HepG2 (cell line): ENCODE measurements around the gene DDX46. TPM values are rescaled to one million over a fixed set of nuclear protein-coding genes. Genes with fewer than 3 reads are reported as not detected.

Source experiments
- ATRX ChIP-seq: sonication (generic); formaldehyde crosslinking; IDR thresholded peaks from 2 replicates; pipeline ENCODE4 v1.4.0; 2020; ENCODE audit warnings: missing genetic modification reagents, borderline replicate concordance
- EED ChIP-seq: sonication (generic); formaldehyde crosslinking; IDR thresholded peaks from 2 replicates; pipeline ENCODE4 v1.5.0; 2020; ENCODE audit warnings: mild to moderate bottlenecking, missing genetic modification reagents
- HDAC2 ChIP-seq: sonication (generic); formaldehyde crosslinking; IDR thresholded peaks from 2 replicates; pipeline ENCODE4 v1.4.0; 2020; ENCODE audit warnings: missing genetic modification reagents
- MIXL1 ChIP-seq: IDR thresholded peaks from 2 replicates; pipeline ENCODE4 v1.6.1; 2016
- NFE2L1 ChIP-seq: sonication (generic); formaldehyde crosslinking; IDR thresholded peaks from 2 replicates; pipeline ENCODE4 v1.4.0; 2020; ENCODE audit warnings: missing genetic modification reagents, mild to moderate bottlenecking, borderline replicate concordance
- TFDP2 ChIP-seq: sonication (generic); formaldehyde crosslinking; IDR thresholded peaks from 2 replicates; pipeline ENCODE4 v1.4.0; 2020; ENCODE audit warnings: missing genetic modification reagents
- THYN1 ChIP-seq: sonication (generic); formaldehyde crosslinking; IDR thresholded peaks from 2 replicates; pipeline ENCODE4 v1.8.1; 2023; ENCODE audit warnings: low read depth, mild to moderate bottlenecking, moderate library complexity, missing genetic modification reagents, borderline replicate concordance
- TOE1 ChIP-seq: sonication (generic); formaldehyde crosslinking; IDR thresholded peaks from 2 replicates; pipeline ENCODE4 v1.4.0; 2020; ENCODE audit warnings: mild to moderate bottlenecking, missing genetic modification reagents
- TRAFD1 ChIP-seq: sonication (generic); formaldehyde crosslinking; IDR thresholded peaks from 2 replicates; pipeline ENCODE4 v1.5.1; 2020; ENCODE audit warnings: missing genetic modification reagents, mild to moderate bottlenecking, borderline replicate concordance
- TRIM22 ChIP-seq: fragments of 450-650 bp; IDR thresholded peaks from 2 replicates; pipeline ENCODE4 v1.6.1; 2017
- XRCC5 ChIP-seq: fragments of 200-400 bp; formaldehyde crosslinking; optimal IDR thresholded peaks from 2 replicates; pipeline ENCODE3; 2017; ENCODE audit warnings: mild to moderate bottlenecking, low read length
- ZBTB7B ChIP-seq: sonication (generic); formaldehyde crosslinking; IDR thresholded peaks from 2 replicates; pipeline ENCODE4 v1.4.0; 2020; ENCODE audit warnings: missing genetic modification reagents
- ZMYM3 ChIP-seq: sonication (generic); formaldehyde crosslinking; IDR thresholded peaks from 2 replicates; pipeline ENCODE4 v1.5.1; 2020; ENCODE audit warnings: mild to moderate bottlenecking, missing genetic modification reagents
- ZNF142 ChIP-seq: sonication (generic); formaldehyde crosslinking; IDR thresholded peaks from 2 replicates; pipeline ENCODE4 v1.4.0; 2020; ENCODE audit warnings: missing genetic modification reagents
- ZNF207 ChIP-seq: fragments of 450-650 bp; IDR thresholded peaks from 2 replicates; pipeline ENCODE4 v1.6.1; 2016; ENCODE audit warnings: antibody characterized with exemption, borderline replicate concordance
- ZNF326 ChIP-seq: sonication (generic); formaldehyde crosslinking; IDR thresholded peaks from 2 replicates; pipeline ENCODE4 v1.4.0; 2020; ENCODE audit warnings: missing genetic modification reagents, borderline replicate concordance
- ZNF33A ChIP-seq: sonication (generic); formaldehyde crosslinking; IDR thresholded peaks from 2 replicates; pipeline ENCODE4 v1.5.1; 2020; ENCODE audit warnings: missing genetic modification reagents, mild to moderate bottlenecking, moderate library complexity, borderline replicate concordance
- ZNF430 ChIP-seq: sonication (generic); formaldehyde crosslinking; IDR thresholded peaks from 2 replicates; pipeline ENCODE4 v1.9.0; 2021; ENCODE audit warnings: mild to moderate bottlenecking, missing genetic modification reagents
- ZNF576 ChIP-seq: sonication (generic); formaldehyde crosslinking; IDR thresholded peaks from 2 replicates; pipeline ENCODE4 v1.4.0; 2020; ENCODE audit warnings: mild to moderate bottlenecking, missing genetic modification reagents
- polyA plus RNA-seq, 8 experiments: library from polyadenylated mRNA; depleted of rRNA in 3 of 8; stranded (reverse) in 7 of 8; unstranded in 1 of 8; fragments of >200 nt; fragmentation: Illumina TruSeq in 4 of 8; extraction: Trizol in 4 of 8; gene quantifications; 2 replicates each; pipeline versions ENCODE4 v1.2.1 to v1.2.3, GENCODE V29; 2011 to 2016; ENCODE audit warnings: low read depth in 4 of 8, missing spikeins in 1 of 8, mixed read lengths in 1 of 8; ENCODE audit not compliant: insufficient read depth in 1 of 8
- total RNA-seq, 5 experiments: library from RNA; depleted of rRNA; stranded (reverse); fragments of >200 nt; fragmentation: Illumina TruSeq; extraction: Trizol; gene quantifications; 2 replicates each; pipeline ENCODE4 v1.2.3, GENCODE V29; 2016; ENCODE audit warnings: low read depth in 1 of 5

Gene DDX46
- total and polyA plus RNA-seq, 2 of the 13 experiments (the other 11 are each of a cell fraction or from before 2014, with no cell fraction given): 27.3 to 59.3 TPM

GRCh38 chr5:134738133-134738962, 20.2 kb upstream of the DDX46 start, which contains the start of gene CAMLG (continued):
- TF ChIP-seq THYN1 (CRISPR knock-in tag) (no peak; the same call in 1 of the 2 replicates), TRIM22 (no peak), NFE2L1 (CRISPR knock-in tag) (peak; percentile 39; the same call in 1 of the 2 replicates), XRCC5 (peak; percentile 66), ATRX (no peak), TRAFD1 (CRISPR knock-in tag) (0 out of 2 replicates have a peak, but pooled peaks have one; percentile 68), TFDP2 (CRISPR knock-in tag) (peak; percentile 89), MIXL1 (CRISPR knock-in tag) (peak; percentile 83), ZNF207 (no peak), TOE1 (CRISPR knock-in tag) (no peak), ZNF430 (CRISPR knock-in tag) (peak; percentile 76), ZNF33A (CRISPR knock-in tag) (no peak), ZBTB7B (CRISPR knock-in tag) (peak; percentile 58; the same call in 1 of the 2 replicates), ZNF326 (no peak), HDAC2 (CRISPR knock-in tag) (peak; percentile 92), ZMYM3 (CRISPR knock-in tag) (peak; percentile 69; the same call in 1 of the 2 replicates), ZNF142 (CRISPR knock-in tag) (no peak; the same call in 1 of the 2 replicates), ZNF576 (CRISPR knock-in tag) (peak; percentile 53; the same call in 1 of the 2 replicates), EED (peak; percentile 93; the same call in 1 of the 2 replicates)
